ENCODE data around the gene PFN3.

PFN3 gene, protein sequence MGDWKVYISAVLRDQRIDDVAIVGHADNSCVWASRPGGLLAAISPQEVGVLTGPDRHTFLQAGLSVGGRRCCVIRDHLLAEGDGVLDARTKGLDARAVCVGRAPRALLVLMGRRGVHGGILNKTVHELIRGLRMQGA

DNA sequence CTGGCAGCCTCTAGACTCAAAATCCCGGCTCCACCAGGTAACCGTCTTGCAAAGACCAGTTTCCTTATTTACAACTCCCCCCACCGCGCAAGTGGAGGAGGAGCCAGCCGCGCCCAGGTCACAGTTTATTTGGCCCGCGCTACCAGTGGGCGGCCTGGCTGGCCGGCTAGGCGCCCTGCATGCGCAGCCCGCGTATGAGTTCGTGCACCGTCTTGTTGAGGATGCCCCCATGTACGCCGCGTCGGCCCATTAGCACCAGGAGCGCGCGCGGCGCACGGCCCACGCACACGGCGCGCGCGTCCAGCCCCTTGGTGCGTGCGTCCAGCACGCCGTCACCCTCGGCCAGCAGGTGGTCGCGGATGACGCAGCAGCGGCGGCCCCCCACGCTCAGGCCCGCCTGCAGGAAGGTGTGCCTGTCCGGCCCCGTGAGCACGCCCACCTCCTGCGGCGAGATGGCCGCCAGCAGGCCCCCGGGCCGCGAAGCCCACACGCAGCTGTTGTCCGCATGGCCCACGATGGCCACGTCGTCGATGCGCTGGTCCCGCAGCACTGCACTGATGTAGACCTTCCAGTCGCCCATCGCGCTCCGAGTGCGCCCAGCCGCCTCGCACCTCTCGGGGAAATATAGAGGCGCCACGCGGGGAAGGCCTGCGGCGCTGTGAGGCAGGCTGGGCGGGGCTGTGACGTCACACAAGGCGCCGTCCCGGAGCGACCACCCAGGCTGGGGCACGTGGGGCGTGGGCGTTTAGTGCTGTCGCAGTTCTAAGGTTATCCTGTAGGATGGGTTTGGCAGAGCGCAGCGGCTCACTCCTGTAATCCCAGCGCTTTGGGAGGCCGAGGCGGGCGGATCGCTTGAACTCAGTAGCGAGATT is at the start of gene PFN3:
TSS of gene PFN3 (minus strand) at position 665 of the 872 bp plus-strand sequence. CDS start at position 580, 85 bp downstream.
- DNase-seq (ENCODE audit: low read depth), result no peak

DNA sequence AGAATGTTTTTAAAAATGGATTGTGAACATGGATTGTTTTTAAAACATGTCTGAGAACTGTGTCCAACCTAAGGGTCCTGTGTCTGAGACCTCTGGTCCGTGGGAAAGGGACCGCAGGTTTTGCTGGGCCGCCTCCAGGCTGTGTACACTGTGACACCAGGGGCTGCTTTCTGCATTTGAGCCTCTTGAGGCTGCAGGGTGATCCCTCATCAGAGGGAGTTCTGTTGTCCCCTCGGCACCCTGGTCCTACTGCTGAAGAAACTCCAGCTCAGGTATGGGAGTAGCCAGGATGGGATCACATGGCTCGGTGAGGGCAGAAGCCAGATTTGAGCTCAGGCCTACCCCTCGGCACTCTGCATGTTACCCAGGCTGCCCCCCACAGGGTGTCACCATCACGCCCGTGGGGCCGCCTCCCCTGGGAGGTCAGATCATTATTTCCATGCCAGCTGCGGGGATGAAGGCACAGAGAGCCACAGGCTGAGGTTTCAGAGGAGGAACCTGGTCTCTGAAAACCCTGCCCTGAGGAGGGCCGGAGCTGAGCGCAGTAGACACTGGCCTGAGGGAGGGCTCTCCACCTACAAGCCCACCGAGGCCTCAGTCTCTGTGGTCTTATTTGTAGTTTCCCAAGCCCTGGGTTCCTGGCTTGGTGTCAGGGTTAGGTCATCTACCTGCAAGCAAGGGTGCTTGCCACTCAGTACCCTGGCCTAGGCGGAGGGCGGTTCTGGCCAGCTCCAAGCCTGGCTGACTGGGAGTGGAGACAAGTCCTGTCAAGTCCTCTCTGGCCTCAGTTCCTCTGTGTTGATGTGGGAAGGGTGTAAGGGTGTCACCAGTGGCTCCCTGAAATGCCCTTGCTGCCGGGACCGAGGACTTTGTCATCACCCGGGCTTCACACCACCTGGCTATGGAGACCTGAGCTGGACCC is 48.9 kb upstream of the PFN3 start:
- DNase-seq (ENCODE audit: low read depth), result no peak

- DNase-seq (ENCODE audit: low read depth), result no peak
Measured at GRCh38 chr5:177448244-177448950, 47.9 kb upstream of the PFN3 start.

DNA sequence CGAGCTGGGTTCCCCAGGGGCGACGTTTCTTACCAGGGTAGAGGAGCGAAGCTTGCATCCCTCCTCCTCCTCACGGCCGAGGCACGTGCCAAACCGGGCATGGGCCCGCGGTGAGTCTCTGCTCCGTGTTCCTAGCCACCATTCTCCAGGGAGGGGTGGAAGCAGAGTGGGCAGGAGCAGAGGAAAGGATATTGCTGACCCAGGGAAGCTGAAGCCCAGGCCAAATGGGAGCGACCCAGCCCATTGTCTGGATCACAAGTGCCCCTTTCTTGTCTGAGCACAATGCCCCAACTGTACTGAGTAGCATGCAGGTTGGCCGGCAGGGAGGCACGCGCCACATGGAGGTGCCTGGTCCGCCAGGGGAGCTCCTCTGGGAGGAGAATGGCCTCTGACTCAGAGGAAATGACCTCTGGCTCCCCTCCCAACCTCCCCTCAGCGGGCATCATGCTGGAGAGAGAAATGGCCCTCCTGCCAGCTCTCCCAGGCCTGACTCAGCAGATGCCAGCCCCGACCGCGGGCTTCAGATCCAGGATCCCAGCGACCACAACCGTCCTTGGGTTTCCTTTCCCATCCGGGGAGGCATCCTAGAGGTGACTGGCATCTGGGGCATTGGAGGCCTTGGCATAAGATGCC is 47.3 kb upstream of the PFN3 start:
- DNase-seq (ENCODE audit: low read depth), result peak; percentile 60

DNA sequence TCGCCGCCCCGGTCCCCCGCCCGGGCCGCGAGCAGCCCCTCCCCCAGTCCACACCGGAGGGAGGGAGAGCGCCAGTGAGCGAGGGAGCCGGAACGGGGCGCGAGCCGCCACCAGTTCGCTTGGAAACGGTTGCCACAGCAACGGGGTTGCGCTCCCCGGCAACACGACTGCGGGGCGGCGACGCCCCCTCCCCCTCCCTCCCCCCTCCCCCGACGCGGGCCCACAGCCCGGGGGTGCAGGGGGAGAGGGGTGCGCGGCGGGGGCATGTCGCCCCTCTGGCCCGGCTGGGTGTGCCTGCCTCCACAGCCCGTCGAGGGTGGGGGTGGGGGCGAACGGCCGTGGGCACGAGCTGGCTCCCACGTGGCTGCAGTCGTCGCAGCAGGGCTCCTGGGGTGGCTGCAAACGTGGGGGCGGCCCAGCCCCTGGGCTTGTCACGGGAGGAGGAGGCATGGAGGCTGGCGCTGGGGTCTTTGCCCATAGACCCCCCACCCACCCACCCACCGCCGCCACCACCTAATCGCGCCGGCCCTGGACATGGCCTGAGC is 46.7 kb upstream of the PFN3 start:
- DNase-seq (ENCODE audit: low read depth), result no peak

GRCh38 chr5:177446200-177447065 is 46.0 kb upstream of the PFN3 start, which contains the start of gene PRR7:
PRR7 (plus strand) TSS chr5:177446814; CDS start chr5:177455068, 8,254 bp downstream.
- DNase-seq (ENCODE audit: low read depth), result no peak

GRCh38 chr5:177445917-177446199 is 45.4 kb upstream of the PFN3 start:
- no peak for DNase-seq (ENCODE audit: low read depth)

DNA sequence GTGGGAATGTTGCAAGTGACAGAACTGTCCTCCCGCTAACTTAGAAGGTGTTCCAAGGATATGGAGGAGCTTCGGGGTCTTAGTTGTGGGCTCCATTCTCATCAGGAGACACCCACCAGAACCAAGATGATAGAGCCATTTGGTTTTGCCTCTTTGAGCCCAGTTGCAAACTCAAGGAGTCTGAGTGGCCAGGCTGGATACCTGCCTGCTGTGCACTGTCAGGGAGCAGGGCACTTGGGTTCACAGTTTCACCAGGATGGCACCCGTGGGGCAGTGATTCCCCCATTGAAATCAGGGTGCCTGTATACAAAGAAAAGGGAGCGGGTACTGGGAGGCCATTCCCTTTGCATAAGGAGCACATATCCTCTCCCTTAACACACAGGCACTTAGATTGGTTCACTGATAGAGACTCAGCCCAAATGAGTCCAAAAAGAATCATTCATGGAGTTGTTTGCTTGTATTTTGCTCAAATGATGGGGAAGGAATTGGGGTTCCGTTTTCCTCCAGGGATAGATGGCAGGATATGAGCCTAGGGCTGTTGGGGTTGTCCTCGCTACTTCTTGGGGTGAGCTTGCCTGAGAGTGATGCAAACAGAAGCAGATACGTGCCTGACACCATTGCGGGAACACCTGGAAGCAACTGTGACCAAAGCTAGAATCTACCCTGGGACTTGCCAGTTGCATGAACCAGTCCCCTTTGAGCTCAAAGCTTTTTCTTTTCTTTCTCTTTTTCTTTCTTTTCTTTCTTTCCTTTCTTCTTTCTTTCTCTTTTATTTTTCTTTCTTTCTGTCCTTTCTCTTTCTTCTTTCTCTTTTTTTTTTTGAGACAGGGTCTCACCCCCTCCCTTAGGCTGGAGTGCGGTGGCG is 44.8 kb upstream of the PFN3 start:
- no peak for DNase-seq (ENCODE audit: low read depth)

- no peak for DNase-seq (ENCODE audit: low read depth)
Measured at GRCh38 chr5:177444106-177445051, 43.9 kb upstream of the PFN3 start.

- DNase-seq (ENCODE audit: low read depth), result no peak
Measured at GRCh38 chr5:177443144-177443983, 42.9 kb upstream of the PFN3 start.

GRCh38 chr5:177442066-177442826 is 41.8 kb upstream of the PFN3 start:
- DNase-seq (ENCODE audit: low read depth), result no peak

- DNase-seq (ENCODE audit: low read depth), result no peak
Measured at GRCh38 chr5:177440990-177441780, 40.7 kb upstream of the PFN3 start.

DNA sequence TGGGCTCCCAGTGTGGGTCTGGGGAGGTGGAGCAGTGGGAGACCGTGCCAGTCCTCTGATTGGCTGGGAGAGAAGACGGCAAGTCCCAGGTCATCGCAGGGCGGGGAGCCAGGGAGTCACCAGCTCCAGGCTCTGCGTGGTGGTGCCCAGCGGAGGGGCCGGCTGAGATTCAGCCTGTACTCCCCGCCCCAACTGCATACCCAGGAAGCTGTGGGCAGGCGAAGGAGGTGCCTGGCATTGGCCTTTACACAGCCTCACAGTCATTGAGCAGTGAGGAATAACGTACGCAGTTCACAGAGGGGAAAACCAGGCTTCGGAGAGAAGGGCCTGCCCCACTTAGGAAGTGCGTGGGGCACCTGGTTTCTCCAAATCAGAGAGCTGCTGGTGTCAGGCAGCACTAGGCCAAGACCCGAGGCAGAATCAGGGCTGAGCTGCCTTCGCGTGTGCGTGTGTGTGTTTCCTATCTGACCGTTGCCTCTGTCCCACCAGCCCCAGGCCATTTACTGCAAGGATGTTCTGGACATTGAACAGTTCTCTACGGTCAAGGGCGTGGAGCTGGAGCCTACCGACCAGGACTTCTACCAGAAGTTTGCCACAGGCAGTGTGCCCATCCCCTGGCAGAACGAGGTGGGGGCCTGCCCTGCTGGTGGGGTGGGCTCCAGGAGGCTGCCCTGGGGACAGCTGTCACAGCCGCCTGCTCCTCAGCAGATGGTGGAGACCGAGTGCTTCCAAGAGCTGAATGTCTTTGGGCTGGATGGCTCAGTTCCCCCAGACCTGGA is 39.9 kb upstream of the PFN3 start:
- DNase-seq (ENCODE audit: low read depth), result no peak

DNA sequence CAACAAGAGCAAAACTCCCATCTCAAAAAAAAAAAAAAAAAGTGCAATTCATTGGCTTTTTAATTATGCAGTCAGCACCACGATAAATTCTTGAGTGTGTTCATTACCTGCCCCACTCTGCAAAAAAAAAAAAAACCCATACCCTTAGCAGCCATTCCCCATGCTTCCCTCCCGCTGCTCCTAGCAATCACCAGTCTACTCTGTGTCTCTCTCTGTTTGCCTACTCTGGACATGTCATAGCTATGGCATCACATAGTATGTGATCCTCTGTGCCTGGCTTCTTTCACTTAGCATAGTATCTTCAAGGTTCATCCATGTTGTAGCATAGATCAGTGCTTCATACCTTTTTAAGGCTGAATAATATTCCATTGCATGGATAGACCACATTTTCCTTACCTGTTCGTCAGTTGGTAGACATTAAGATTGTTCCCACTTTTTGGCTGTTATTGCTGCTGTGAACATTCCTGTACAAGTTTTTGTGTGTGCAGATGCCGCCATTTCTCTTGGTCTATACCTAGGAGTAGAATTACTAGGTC is 39.1 kb upstream of the PFN3 start:
- no peak for DNase-seq (ENCODE audit: low read depth)

GRCh38 chr5:177438468-177438867 is 38.0 kb upstream of the PFN3 start:
- DNase-seq (ENCODE audit: low read depth), result no peak
